ENCODE measurements around the gene RAB30.

DNA sequence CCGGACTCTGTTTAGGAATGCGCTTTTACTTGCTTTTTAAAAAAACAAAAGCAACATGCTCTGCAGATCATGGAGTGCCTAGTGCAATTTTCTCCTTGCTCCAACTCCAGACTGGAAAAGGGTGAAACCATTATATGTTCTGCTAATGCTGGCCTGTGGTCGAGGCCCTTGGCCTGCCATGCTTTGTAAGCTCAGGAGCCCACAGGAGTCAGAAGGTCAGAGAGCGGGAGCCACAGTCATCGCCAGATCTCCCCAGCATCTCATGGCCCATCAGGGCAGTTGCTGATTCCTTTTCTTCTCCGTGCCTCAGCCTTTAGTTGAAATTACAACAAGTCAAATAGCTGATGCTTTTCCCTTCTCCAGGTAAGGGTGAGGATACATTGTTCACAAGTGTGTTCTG lies 89.8 kb downstream of the RAB30 start:
- TF ChIP-seq, protein P1, sequence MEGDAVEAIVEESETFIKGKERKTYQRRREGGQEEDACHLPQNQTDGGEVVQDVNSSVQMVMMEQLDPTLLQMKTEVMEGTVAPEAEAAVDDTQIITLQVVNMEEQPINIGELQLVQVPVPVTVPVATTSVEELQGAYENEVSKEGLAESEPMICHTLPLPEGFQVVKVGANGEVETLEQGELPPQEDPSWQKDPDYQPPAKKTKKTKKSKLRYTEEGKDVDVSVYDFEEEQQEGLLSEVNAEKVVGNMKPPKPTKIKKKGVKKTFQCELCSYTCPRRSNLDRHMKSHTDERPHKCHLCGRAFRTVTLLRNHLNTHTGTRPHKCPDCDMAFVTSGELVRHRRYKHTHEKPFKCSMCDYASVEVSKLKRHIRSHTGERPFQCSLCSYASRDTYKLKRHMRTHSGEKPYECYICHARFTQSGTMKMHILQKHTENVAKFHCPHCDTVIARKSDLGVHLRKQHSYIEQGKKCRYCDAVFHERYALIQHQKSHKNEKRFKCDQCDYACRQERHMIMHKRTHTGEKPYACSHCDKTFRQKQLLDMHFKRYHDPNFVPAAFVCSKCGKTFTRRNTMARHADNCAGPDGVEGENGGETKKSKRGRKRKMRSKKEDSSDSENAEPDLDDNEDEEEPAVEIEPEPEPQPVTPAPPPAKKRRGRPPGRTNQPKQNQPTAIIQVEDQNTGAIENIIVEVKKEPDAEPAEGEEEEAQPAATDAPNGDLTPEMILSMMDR (IDR thresholded peaks at IDR 0.05), result no peak
- no peak for TF ChIP-seq POLR2A (IDR thresholded peaks at IDR 0.05)
